ENCODE results near the gene HTR3B. TPM values are rescaled to one million over a fixed set of nuclear protein-coding genes. Genes with fewer than 3 reads are reported as not detected.

The HTR3B gene
- total RNA-seq, 1 donor from 2014 or later, result 0.22 TPM

DNA sequence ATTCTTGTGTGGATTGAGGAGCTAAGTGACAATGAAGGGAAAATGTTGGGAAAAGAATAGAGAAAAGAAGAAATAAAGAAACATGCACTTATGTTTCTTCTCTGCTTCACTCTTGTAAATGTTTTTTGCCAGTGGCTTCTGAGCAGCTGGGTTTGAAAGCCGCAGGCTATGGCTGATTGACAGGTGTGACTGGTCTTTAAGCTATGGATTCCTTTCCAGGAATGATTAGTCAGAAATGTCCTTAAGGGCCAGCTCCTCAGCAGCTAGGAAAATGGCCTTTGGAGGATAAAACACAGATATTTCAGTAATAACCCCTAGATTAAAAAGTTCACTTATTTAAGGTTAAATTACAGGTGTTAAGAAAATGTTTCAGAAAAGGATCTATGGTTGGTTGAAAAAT is 22.7 kb upstream of the HTR3B start:
- ChIA-PET POLR2A (no interaction called here), CTCF (interaction anchor here (1.4 to 1.8 kb wide), 2 partner anchors 14 to 379 kb away, joined by 3 to 6 read pairs; no protein-coding TSS in a partner anchor)
- H3K36me3 Mint-ChIP-seq (ENCODE audit: low read depth), result no peaks in the 10 kb centered on the region
- intact Hi-C loops (cut with micrococcal nuclease), result no loop called here
- H3K4me1 Mint-ChIP-seq, result peaks cover 10% of the 10 kb centered on the region
- no peaks in the 10 kb centered on the region for H3K27me3 Mint-ChIP-seq
- TF ChIP-seq, protein P1, sequence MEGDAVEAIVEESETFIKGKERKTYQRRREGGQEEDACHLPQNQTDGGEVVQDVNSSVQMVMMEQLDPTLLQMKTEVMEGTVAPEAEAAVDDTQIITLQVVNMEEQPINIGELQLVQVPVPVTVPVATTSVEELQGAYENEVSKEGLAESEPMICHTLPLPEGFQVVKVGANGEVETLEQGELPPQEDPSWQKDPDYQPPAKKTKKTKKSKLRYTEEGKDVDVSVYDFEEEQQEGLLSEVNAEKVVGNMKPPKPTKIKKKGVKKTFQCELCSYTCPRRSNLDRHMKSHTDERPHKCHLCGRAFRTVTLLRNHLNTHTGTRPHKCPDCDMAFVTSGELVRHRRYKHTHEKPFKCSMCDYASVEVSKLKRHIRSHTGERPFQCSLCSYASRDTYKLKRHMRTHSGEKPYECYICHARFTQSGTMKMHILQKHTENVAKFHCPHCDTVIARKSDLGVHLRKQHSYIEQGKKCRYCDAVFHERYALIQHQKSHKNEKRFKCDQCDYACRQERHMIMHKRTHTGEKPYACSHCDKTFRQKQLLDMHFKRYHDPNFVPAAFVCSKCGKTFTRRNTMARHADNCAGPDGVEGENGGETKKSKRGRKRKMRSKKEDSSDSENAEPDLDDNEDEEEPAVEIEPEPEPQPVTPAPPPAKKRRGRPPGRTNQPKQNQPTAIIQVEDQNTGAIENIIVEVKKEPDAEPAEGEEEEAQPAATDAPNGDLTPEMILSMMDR (IDR thresholded peaks at IDR 0.05), result no peak
- no peaks in the 10 kb centered on the region for H3K9me3 Mint-ChIP-seq
- ATAC-seq (ENCODE audit: low read depth) (no peak), DNase-seq (no peak)
- H3K27ac Mint-ChIP-seq, result no peak overlapping the region
- no peak overlapping the region for H3K4me3 Mint-ChIP-seq

DNA sequence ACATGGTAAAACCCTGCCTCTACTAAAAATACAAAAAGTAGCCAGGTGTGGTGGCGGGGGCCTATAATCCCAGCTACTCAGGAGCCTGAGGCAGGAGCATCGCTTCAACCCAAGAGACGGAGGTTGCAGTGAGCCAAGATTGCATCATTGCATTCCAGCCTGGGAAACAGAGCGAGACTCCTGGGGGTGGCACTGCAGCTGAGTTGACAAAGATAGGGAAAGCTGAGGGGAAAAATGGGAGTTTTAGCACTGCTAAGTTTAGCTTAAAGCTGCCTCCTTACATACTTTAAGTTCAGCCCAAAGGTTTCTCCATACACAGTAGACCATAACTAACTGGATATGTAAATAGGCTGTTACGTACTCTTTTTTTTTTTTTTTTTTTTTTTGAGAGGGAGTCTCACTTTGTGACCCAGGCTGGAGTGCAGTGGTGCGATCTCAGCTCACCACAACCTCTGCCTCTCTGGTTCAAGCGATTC is 20.2 kb upstream of the HTR3B start:
- POLR2A ChIA-PET, result no interaction called here
- CTCF ChIA-PET, result interaction anchor here (1.6 kb wide), 1 partner anchor 12 kb away, joined by 7 read pairs; no protein-coding TSS in a partner anchor
- no peaks in the 10 kb centered on the region for H3K9me3 Mint-ChIP-seq
- H3K4me1 Mint-ChIP-seq, result no peaks in the 10 kb centered on the region
- intact Hi-C loops (cut with micrococcal nuclease), result no loop called here
- no peaks in the 10 kb centered on the region for H3K27me3 Mint-ChIP-seq
- ATAC-seq (ENCODE audit: low read depth), result no peak
- H3K27ac Mint-ChIP-seq, result no peak overlapping the region
- TF ChIP-seq, protein P1 (IDR thresholded peaks at IDR 0.05), result no peak
- H3K36me3 Mint-ChIP-seq (ENCODE audit: low read depth), result no peaks in the 10 kb centered on the region
- no peak overlapping the region for H3K4me3 Mint-ChIP-seq
- DNase-seq, result no peak

DNA sequence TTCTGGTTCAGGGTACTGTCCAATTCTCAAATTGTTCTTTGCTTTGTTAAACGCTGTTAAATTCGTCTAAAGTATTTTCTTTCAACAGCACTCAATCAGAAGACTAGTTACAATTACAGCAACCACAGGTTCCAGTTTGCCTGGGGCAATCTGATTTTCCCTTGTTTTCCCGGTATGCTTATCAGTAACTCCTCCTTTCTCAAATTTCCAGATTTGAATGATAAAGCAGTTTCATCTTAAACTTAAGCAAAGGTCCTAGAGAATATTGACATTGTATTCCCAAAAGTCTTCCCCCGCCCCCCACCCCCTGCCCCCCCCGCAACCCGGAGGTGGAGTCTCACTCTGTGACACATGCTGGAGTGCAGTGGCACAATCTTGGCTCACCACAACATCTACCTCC is 18.7 kb upstream of the HTR3B start:
- ATAC-seq (ENCODE audit: low read depth), result no peak
- DNase-seq, result no peak
- no peak overlapping the region for H3K27ac Mint-ChIP-seq
- no peaks in the 10 kb centered on the region for H3K36me3 Mint-ChIP-seq (ENCODE audit: low read depth)
- TF ChIP-seq, protein P1 (IDR thresholded peaks at IDR 0.05), result no peak
- POLR2A ChIA-PET, result no interaction called here
- no peaks in the 10 kb centered on the region for H3K4me1 Mint-ChIP-seq
- CTCF ChIA-PET, result interaction anchor here (0.7 kb wide), 1 partner anchor 375 kb away, joined by 3 read pairs; no protein-coding TSS in a partner anchor
- H3K9me3 Mint-ChIP-seq, result no peaks in the 10 kb centered on the region
- intact Hi-C loops (cut with micrococcal nuclease), result no loop called here
- H3K27me3 Mint-ChIP-seq, result no peaks in the 10 kb centered on the region
- H3K4me3 Mint-ChIP-seq, result no peak overlapping the region

DNA sequence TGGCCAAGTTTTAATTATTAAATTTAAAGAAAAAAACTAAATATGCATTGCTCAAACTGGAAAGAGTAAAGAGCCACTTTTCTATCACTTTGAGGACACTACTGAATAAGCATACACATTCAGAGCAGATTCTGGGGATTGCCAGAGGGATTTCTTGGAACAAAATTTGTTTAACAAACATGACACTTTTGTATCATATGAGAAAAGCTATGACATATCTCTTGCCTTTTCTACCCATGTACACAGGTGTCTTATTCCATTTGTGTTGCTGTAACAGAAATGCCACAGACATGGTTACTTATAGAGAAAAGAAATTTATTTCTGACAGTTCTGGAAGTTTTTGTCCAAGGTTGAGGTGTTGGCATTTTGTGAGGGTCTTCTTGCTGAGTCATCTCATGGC is 15.7 kb upstream of the HTR3B start:
- H3K4me1 Mint-ChIP-seq, result no peaks in the 10 kb centered on the region
- CTCF ChIA-PET, result no interaction called here
- intact Hi-C loops (cut with micrococcal nuclease), result no loop called here
- H3K4me3 Mint-ChIP-seq, result no peak overlapping the region
- DNase-seq (no peak), ATAC-seq (ENCODE audit: low read depth) (no peak)
- POLR2A ChIA-PET, result no interaction called here
- H3K36me3 Mint-ChIP-seq (ENCODE audit: low read depth), result no peaks in the 10 kb centered on the region
- H3K9me3 Mint-ChIP-seq, result no peaks in the 10 kb centered on the region
- TF ChIP-seq, protein P1 (IDR thresholded peaks at IDR 0.05), result no peak
- no peaks in the 10 kb centered on the region for H3K27me3 Mint-ChIP-seq
- H3K27ac Mint-ChIP-seq, result no peak overlapping the region

DNA sequence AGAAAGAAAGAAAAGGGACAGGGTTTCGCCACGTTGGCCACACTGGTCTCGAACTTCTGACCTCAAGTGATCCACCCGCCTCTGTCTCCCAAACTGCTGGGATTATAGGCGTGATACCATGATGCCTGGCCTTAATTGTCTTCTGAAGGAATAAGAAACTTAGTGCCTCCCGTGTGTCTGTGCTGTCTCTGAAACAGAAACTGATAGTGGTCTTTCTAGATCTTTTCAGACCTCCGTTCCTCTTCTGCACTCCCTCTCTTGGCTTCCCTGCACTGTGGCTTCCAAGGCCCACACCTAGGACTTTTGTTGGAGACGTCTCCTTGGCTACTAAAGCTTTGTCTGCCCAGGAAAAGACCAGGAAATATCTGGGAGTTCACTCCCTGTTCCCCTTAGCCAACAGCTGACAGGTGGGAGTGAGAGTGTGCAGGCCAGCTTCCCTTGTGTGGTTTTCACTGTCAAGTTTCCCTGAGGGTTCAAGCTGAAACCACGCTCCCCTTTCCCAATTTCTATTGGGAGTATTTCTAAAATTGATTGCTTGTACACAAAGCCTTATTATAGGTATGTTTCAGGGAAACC is 10.1 kb upstream of the HTR3B start:
- ATAC-seq (ENCODE audit: low read depth) (no peak), DNase-seq (no peak)
- Mint-ChIP-seq H3K27me3 (no peaks in the 10 kb centered on the region), H3K9me3 (no peaks in the 10 kb centered on the region), H3K4me1 (peaks cover 21% of the 10 kb centered on the region), H3K4me3 (no peak overlapping the region), H3K36me3 (ENCODE audit: low read depth) (no peaks in the 10 kb centered on the region), H3K27ac (no peak overlapping the region)
- CTCF ChIA-PET, result interaction anchor here (1.5 to 7.0 kb wide), 3 partner anchors 12 to 367 kb away, joined by 3 to 306 read pairs (median 87); no protein-coding TSS in a partner anchor
- TF ChIP-seq, protein P1 (IDR thresholded peaks at IDR 0.05), result no peak
- POLR2A ChIA-PET, result interaction anchor here (0.6 kb wide), 1 partner anchor 79 kb away, joined by 4 read pairs; no protein-coding TSS in a partner anchor
- intact Hi-C loops (cut with micrococcal nuclease), result no loop called here
